Measurements from ENCODE around the gene PLOD1. TPM values are rescaled to one million over a fixed set of nuclear protein-coding genes. Genes with fewer than 3 reads are reported as not detected.

PLOD1 gene
- polyA plus RNA-seq, 2 of the 4 experiments (the other 2 are of a cell fraction): 53.8 to 83.9 TPM

DNA sequence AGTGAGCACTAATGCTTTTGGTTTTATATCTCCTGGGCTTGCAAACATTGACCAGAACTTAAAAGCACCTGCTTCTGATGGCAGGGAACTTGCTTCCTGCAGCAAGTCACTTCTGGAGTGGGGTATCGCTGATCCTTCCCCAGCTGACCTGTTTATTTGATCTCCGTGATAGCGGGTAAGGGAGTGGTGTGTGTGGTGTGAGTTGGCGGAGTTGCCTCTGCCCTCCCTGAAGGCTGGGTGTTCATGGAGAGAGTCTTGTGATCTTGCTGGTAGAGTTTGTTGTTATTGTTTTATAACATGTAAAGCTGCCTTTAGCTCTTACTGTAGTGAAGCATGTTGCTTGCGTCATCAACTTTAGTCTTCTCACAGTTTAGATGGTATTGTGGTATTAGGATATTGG is 49.6 kb downstream of the PLOD1 start:
- ChIA-PET POLR2A (no interaction called here), CTCF (interaction anchor here (1.2 to 1.5 kb wide), 2 partner anchors 13 to 145 kb away, joined by 3 to 5 read pairs; no protein-coding TSS in a partner anchor)
- Histone ChIP-seq H3K4me3 (no peak overlapping the region), H3K4me1 (peaks cover 20% of the 10 kb centered on the region), H3K9me3 (no peaks in the 10 kb centered on the region), H3K4me2 (no peak overlapping the region), H3K27ac (no peak overlapping the region)
- DNase-seq (ENCODE audit: low read depth in 1 of 2, low spot score in 1 of 2) (no peak), FAIRE-seq (no peak), ATAC-seq (no peak)
- WGBS (ENCODE audit: missing lambda C conversion rate): over 99% methylated on average over 5 of the region's 5 CpGs
- no peak for TF ChIP-seq FOSB (CRISPR knock-in tag; IDR thresholded peaks at IDR 0.05)
- no peak for TF ChIP-seq KDM1A (IDR thresholded peaks at IDR 0.05; ENCODE audit: low read depth)
- no peak for TF ChIP-seq FOXS1 (CRISPR knock-in tag; IDR thresholded peaks at IDR 0.05)
- TF ChIP-seq TP53 (CRISPR knock-in tag; IDR thresholded peaks at IDR 0.05): no peak
- TF ChIP-seq EP300 (IDR thresholded peaks at IDR 0.05): no peak
- TF ChIP-seq JUN (IDR thresholded peaks at IDR 0.05): no peak
- no peak for TF ChIP-seq CBX8 (IDR thresholded peaks at IDR 0.05)
- no peak for TF ChIP-seq MAFK (IDR thresholded peaks at IDR 0.05; ENCODE audit: partially characterized antibody)
- TF ChIP-seq MYC (IDR thresholded peaks at IDR 0.05; ENCODE audit: borderline replicate concordance, low read length): no peak
- no peak for TF ChIP-seq RARB (CRISPR knock-in tag; IDR thresholded peaks at IDR 0.05)
- TF ChIP-seq, protein P1, sequence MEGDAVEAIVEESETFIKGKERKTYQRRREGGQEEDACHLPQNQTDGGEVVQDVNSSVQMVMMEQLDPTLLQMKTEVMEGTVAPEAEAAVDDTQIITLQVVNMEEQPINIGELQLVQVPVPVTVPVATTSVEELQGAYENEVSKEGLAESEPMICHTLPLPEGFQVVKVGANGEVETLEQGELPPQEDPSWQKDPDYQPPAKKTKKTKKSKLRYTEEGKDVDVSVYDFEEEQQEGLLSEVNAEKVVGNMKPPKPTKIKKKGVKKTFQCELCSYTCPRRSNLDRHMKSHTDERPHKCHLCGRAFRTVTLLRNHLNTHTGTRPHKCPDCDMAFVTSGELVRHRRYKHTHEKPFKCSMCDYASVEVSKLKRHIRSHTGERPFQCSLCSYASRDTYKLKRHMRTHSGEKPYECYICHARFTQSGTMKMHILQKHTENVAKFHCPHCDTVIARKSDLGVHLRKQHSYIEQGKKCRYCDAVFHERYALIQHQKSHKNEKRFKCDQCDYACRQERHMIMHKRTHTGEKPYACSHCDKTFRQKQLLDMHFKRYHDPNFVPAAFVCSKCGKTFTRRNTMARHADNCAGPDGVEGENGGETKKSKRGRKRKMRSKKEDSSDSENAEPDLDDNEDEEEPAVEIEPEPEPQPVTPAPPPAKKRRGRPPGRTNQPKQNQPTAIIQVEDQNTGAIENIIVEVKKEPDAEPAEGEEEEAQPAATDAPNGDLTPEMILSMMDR (IDR thresholded peaks at IDR 0.05): no peak
- TF ChIP-seq PHF8 (IDR thresholded peaks at IDR 0.05; ENCODE audit: borderline replicate concordance, low read depth): no peak
- TF ChIP-seq NPAS2 (CRISPR knock-in tag; IDR thresholded peaks at IDR 0.05; ENCODE audit: borderline replicate concordance): no peak

DNA sequence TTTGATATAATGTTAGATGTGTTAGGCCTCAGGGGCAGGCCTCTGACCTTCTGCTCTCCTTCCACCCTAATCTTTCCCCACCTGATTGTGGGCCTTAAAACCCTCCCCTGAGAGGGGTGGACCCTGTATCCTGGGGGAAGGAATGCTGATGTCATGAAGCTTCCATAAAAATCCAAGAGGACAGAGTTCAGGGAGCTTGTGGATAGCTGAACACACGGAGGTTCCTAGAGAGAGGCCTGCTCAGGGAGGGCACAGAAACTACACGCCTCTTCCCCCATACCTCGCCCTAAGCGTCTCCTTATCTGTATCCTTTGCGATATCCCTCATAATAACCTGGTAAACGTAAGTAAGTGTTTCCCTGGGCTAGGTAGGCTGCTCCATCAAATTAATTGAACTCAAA is 50.1 kb downstream of the PLOD1 start:
- no peaks in the 10 kb centered on the region for H3K9me3 ChIP-seq
- ChIA-PET CTCF (interaction anchor here (1.2 kb wide), 1 partner anchor 13 kb away, joined by 3 read pairs; no protein-coding TSS in a partner anchor), POLR2A (no interaction called here)
- no peak overlapping the region for H3K27ac ChIP-seq
- H3K4me2 ChIP-seq: no peak overlapping the region
- no peak for FAIRE-seq
- no peak for ATAC-seq
- TF ChIP-seq HOXB13 (CRISPR knock-in tag; IDR thresholded peaks at IDR 0.05; ENCODE audit: low read depth) (no peak), KDM5A (IDR thresholded peaks at IDR 0.05) (no peak), CBX2 (IDR thresholded peaks at IDR 0.05; ENCODE audit: borderline replicate concordance, low read depth) (no peak), RARB (CRISPR knock-in tag; IDR thresholded peaks at IDR 0.05) (no peak), RCOR1 (IDR thresholded peaks at IDR 0.05; ENCODE audit: low read depth, low read length) (no peak), ZC3H11A (IDR thresholded peaks at IDR 0.05) (no peak), POLR2A (IDR thresholded peaks at IDR 0.05; ENCODE audit: low read length) (no peak), ESRRA (IDR thresholded peaks at IDR 0.05; ENCODE audit: borderline replicate concordance, low read length) (no peak), ZNF302 (CRISPR knock-in tag; IDR thresholded peaks at IDR 0.05) (no peak)
- TF ChIP-seq, protein P2, sequence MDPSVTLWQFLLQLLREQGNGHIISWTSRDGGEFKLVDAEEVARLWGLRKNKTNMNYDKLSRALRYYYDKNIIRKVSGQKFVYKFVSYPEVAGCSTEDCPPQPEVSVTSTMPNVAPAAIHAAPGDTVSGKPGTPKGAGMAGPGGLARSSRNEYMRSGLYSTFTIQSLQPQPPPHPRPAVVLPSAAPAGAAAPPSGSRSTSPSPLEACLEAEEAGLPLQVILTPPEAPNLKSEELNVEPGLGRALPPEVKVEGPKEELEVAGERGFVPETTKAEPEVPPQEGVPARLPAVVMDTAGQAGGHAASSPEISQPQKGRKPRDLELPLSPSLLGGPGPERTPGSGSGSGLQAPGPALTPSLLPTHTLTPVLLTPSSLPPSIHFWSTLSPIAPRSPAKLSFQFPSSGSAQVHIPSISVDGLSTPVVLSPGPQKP (IDR thresholded peaks at IDR 0.05; ENCODE audit: low read depth, low read length): no peak
- TF ChIP-seq, protein P3, sequence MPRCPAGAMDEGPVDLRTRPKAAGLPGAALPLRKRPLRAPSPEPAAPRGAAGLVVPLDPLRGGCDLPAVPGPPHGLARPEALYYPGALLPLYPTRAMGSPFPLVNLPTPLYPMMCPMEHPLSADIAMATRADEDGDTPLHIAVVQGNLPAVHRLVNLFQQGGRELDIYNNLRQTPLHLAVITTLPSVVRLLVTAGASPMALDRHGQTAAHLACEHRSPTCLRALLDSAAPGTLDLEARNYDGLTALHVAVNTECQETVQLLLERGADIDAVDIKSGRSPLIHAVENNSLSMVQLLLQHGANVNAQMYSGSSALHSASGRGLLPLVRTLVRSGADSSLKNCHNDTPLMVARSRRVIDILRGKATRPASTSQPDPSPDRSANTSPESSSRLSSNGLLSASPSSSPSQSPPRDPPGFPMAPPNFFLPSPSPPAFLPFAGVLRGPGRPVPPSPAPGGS (IDR thresholded peaks at IDR 0.05): no peak
- TF ChIP-seq, protein P4, sequence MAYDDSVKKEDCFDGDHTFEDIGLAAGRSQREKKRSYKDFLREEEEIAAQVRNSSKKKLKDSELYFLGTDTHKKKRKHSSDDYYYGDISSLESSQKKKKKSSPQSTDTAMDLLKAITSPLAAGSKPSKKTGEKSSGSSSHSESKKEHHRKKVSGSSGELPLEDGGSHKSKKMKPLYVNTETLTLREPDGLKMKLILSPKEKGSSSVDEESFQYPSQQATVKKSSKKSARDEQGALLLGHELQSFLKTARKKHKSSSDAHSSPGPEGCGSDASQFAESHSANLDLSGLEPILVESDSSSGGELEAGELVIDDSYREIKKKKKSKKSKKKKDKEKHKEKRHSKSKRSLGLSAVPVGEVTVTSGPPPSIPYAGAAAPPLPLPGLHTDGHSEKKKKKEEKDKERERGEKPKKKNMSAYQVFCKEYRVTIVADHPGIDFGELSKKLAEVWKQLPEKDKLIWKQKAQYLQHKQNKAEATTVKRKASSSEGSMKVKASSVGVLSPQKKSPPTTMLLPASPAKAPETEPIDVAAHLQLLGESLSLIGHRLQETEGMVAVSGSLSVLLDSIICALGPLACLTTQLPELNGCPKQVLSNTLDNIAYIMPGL (CRISPR knock-in tag; IDR thresholded peaks at IDR 0.05; ENCODE audit: borderline replicate concordance): no peak
- TF ChIP-seq, protein P5, sequence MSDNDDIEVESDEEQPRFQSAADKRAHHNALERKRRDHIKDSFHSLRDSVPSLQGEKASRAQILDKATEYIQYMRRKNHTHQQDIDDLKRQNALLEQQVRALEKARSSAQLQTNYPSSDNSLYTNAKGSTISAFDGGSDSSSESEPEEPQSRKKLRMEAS (IDR thresholded peaks at IDR 0.05): no peak
- DNase-seq (ENCODE audit: low read depth in 1 of 2, low spot score in 1 of 2): no peak
- peaks cover 16% of the 10 kb centered on the region for H3K4me1 ChIP-seq
- H3K4me3 ChIP-seq: no peak overlapping the region
- 96% methylated on average over 6 of the region's 6 CpGs for WGBS (ENCODE audit: missing lambda C conversion rate)

All from A549 (cell line).